Panc1 (cell line): ENCODE data around the gene FHAD1. TPM values are rescaled to one million over a fixed set of nuclear protein-coding genes. Genes with fewer than 3 reads are reported as not detected.

Experiments
- ATAC-seq: fragments of 200-7000 bp; cut with Tn5 transposase; 2 replicates; pipeline ENCODE4 v1.9.1; 2020; ENCODE audit warnings: mild to moderate bottlenecking, moderate library complexity
- BruUV-seq: library from RNA; stranded (reverse); fragments of 400-500 nt; replicated peaks from 2 replicates; lab custom pipeline; 2021; lab: Mats Ljungman, UMichigan
- CTCF ChIA-PET: fragments of 300-600 bp; sonication (Branson Sonifier 250); formaldehyde crosslinking; loops from one replicate; lab custom pipeline; 2022; ENCODE audit warnings: antibody characterized with exemption; lab: Charles Lee
- POLR2A ChIA-PET: fragments of 300-600 bp; sonication (Branson Sonifier 250); formaldehyde crosslinking; loops from one replicate; lab custom pipeline; 2022; ENCODE audit warnings: antibody characterized with exemption; lab: Charles Lee
- DNase-seq: peaks from one replicate; pipeline ENCODE4 v3.0.0-alpha.2; 2010; ENCODE audit warnings: low read depth, low spot score
- H3K27ac ChIP-seq: 2 replicates; pipeline ENCODE4 v1.5.1; 2011; ENCODE audit warnings: mild to moderate bottlenecking, low read length, inconsistent platforms
- H3K27me3 ChIP-seq: fragments of 200-500 bp; sonication (Bioruptor generic); 2 replicates; pipeline ENCODE4 v1.6.0; 2014; ENCODE audit warnings: low read length, inconsistent platforms; ENCODE audit not compliant: control insufficient read depth, insufficient read depth
- H3K36me3 ChIP-seq: fragments of 200-500 bp; sonication (Bioruptor generic); 2 replicates; pipeline ENCODE4 v1.5.1; 2014; ENCODE audit warnings: inconsistent platforms, mild to moderate bottlenecking, low read length, moderate library complexity; ENCODE audit not compliant: control insufficient read depth, insufficient read depth
- H3K4me1 ChIP-seq: 2 replicates; pipeline ENCODE4 v1.5.1; 2011; ENCODE audit warnings: inconsistent platforms, mild to moderate bottlenecking, low read length, moderate library complexity; ENCODE audit not compliant: control insufficient read depth, insufficient read depth
- H3K4me3 ChIP-seq, 2 experiments: 2 replicates each; pipeline ENCODE4 v1.5.1; 2011 to 2012; ENCODE audit warnings: low read depth in 2 of 2, low read length in 2 of 2, mild to moderate bottlenecking in 2 of 2, inconsistent platforms in 1 of 2, moderate library complexity in 1 of 2
- H3K9me3 ChIP-seq: fragments of 200-500 bp; sonication (Bioruptor generic); 2 replicates; pipeline ENCODE4 v1.5.1; 2014; ENCODE audit warnings: low read depth, mild to moderate bottlenecking, inconsistent platforms, low read length, moderate library complexity; ENCODE audit not compliant: control insufficient read depth, insufficient read depth
- POLR2AphosphoS5 ChIP-seq: IDR thresholded peaks from 2 replicates; pipeline ENCODE4 v1.6.1; 2012; ENCODE audit warnings: mild to moderate bottlenecking, low read depth, low read length, moderate library complexity
- REST ChIP-seq, 2 experiments: IDR thresholded peaks; 2 replicates each; pipeline ENCODE4 v1.6.1; 2011 to 2012; ENCODE audit warnings: low read depth in 2 of 2, control low read depth in 1 of 2, low read length in 1 of 2, mild to moderate bottlenecking in 1 of 2, moderate library complexity in 1 of 2; ENCODE audit not compliant: insufficient read depth in 1 of 2
- SIN3A ChIP-seq: IDR thresholded peaks from 2 replicates; pipeline ENCODE4 v1.6.1; 2012; ENCODE audit warnings: low read depth, mild to moderate bottlenecking, low read length, moderate library complexity, borderline replicate concordance; ENCODE audit not compliant: insufficient read depth
- TCF7L2 ChIP-seq: IDR thresholded peaks from 2 replicates; pipeline ENCODE4 v1.6.1; 2011; ENCODE audit warnings: mild to moderate bottlenecking, low read depth, low read length, inconsistent platforms
- in situ Hi-C: cut with HindIII; loops from 2 replicates; pipeline ENCODE4 v1.10.0; 2016; ENCODE audit warnings: low sequenced_read_pairs, low pct_unique_long_range_greater_than_20kb
- intact Hi-C: fragments of 100-400 bp; cut with micrococcal nuclease; formaldehyde crosslinking; loops from one replicate; pipeline ENCODE4 v1.10.0; 2022; ENCODE audit not compliant: unreplicated experiment
- total RNA-seq: library from RNA; stranded (reverse); gene quantifications from one replicate; pipeline ENCODE4 v1.2.1, GENCODE V29; 2021; ENCODE audit not compliant: unreplicated experiment
- TF ChIP-seq, protein P1 (sequence below): fragments of 450-650 bp; IDR thresholded peaks from 2 replicates; pipeline ENCODE4 v1.5.1; 2017; ENCODE audit warnings: mild to moderate bottlenecking

The FHAD1 gene
- total RNA-seq, 1 experiment from 2014 or later, result 0.23 TPM

- Histone ChIP-seq H3K4me3 (no peak overlapping the region), H3K9me3 (no peaks in the 10 kb centered on the region), H3K36me3 (no peaks in the 10 kb centered on the region), H3K27ac (no peak overlapping the region), H3K27me3 (no peaks in the 10 kb centered on the region), H3K4me1 (peaks cover 53% of the 10 kb centered on the region)
- no TSS peak for BruUV-seq
- no peak for DNase-seq
- in situ Hi-C loops, result no loop called here
- no peak for ATAC-seq
- TF ChIP-seq REST (IDR thresholded peaks at IDR 0.05; ENCODE audit: insufficient read depth in 1 of 2, low read depth in 2 of 2, low read length in 1 of 2), result no peak
- TF ChIP-seq POLR2AphosphoS5, result no peak
- TF ChIP-seq, protein P1, sequence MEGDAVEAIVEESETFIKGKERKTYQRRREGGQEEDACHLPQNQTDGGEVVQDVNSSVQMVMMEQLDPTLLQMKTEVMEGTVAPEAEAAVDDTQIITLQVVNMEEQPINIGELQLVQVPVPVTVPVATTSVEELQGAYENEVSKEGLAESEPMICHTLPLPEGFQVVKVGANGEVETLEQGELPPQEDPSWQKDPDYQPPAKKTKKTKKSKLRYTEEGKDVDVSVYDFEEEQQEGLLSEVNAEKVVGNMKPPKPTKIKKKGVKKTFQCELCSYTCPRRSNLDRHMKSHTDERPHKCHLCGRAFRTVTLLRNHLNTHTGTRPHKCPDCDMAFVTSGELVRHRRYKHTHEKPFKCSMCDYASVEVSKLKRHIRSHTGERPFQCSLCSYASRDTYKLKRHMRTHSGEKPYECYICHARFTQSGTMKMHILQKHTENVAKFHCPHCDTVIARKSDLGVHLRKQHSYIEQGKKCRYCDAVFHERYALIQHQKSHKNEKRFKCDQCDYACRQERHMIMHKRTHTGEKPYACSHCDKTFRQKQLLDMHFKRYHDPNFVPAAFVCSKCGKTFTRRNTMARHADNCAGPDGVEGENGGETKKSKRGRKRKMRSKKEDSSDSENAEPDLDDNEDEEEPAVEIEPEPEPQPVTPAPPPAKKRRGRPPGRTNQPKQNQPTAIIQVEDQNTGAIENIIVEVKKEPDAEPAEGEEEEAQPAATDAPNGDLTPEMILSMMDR, result no peak
- TF ChIP-seq SIN3A, result no peak
- peak; percentile 45; the same call in 1 of the 2 replicates for TF ChIP-seq TCF7L2
- CTCF ChIA-PET, result no interaction called here
- POLR2A ChIA-PET, result no interaction called here
- intact Hi-C loops, result no loop called here
Observed at GRCh38 chr1:15420853-15421465, 173.9 kb downstream of the FHAD1 start.

GRCh38 chr1:15422871-15423270 lies 175.8 kb downstream of the FHAD1 start:
- ChIA-PET POLR2A (no interaction called here), CTCF (no interaction called here)
- H3K4me1 ChIP-seq, result peaks cover 44% of the 10 kb centered on the region
- no peak overlapping the region for H3K4me3 ChIP-seq
- no peak overlapping the region; the same call in 1 of the 2 replicates for H3K27ac ChIP-seq
- no TSS peak for BruUV-seq
- H3K9me3 ChIP-seq, result no peaks in the 10 kb centered on the region
- TF ChIP-seq SIN3A (no peak), REST (IDR thresholded peaks at IDR 0.05; ENCODE audit: insufficient read depth in 1 of 2, low read depth in 2 of 2, low read length in 1 of 2) (no peak), POLR2AphosphoS5 (no peak), TCF7L2 (no peak)
- TF ChIP-seq, protein P1, result no peak
- in situ Hi-C loops (no loop called here), intact Hi-C loops (no loop called here)
- H3K27me3 ChIP-seq, result no peaks in the 10 kb centered on the region
- no peaks in the 10 kb centered on the region; the same call in 1 of the 2 replicates for H3K36me3 ChIP-seq
- ATAC-seq (no peak), DNase-seq (no peak)
